H1 (cell line): ENCODE data around the gene STAG1. TPM values are rescaled to one million over a fixed set of nuclear protein-coding genes. Genes with fewer than 3 reads are reported as not detected.
"Not testable (repeated sequence)": the region's sequence is repeated elsewhere in the genome, so short reads cannot be mapped to it uniquely, and the experiment has no call there.

ENCODE experiments used
- CTCF ChIA-PET: fragments of 300-600 bp; sonication (Branson Sonifier 250); formaldehyde crosslinking; loops from one replicate; lab custom pipeline; 2021; ENCODE audit not compliant: partially characterized antibody; lab: Charles Lee
- POLR2A ChIA-PET: fragments of 300-600 bp; sonication (Branson Sonifier 250); formaldehyde crosslinking; loops from one replicate; lab custom pipeline; 2021; ENCODE audit warnings: inconsistent platforms; ENCODE audit not compliant: partially characterized antibody; lab: Charles Lee
- DNase-seq, 2 experiments: peaks; one replicate each; pipeline versions ENCODE4 v3.0.0 to v3.0.0-alpha.2; 2010 to 2022; ENCODE audit warnings: low spot score in 2 of 2, low read depth in 1 of 2, mixed read lengths in 1 of 2
- FAIRE-seq: peaks from 2 replicates; lab custom pipeline; 2011; peaks lifted over from hg19 to GRCh38; lab: Jason Lieb, UNC
- H2AFZ ChIP-seq: 2 replicates; pipeline ENCODE4 v1.8.1; 2012; ENCODE audit warnings: low read length, inconsistent platforms
- H2AK5ac ChIP-seq: 2 replicates; pipeline ENCODE4 v1.6.1; 2013; ENCODE audit warnings: low read depth, low read length
- H2BK120ac ChIP-seq: replicated peaks from 2 replicates; pipeline ENCODE3; 2013; ENCODE audit warnings: low read depth, low read length, inconsistent platforms
- H2BK12ac ChIP-seq: 2 replicates; pipeline ENCODE4 v1.6.1; 2013; ENCODE audit warnings: low read depth, low read length
- H2BK15ac ChIP-seq: 2 replicates; pipeline ENCODE4 v1.6.1; 2013; ENCODE audit warnings: low read length
- H2BK20ac ChIP-seq: 2 replicates; pipeline ENCODE4 v1.6.1; 2013; ENCODE audit warnings: low read length
- H2BK5ac ChIP-seq: 2 replicates; pipeline ENCODE4 v1.6.1; 2013; ENCODE audit warnings: low read depth, low read length
- H3K14ac ChIP-seq: 2 replicates; pipeline ENCODE4 v1.6.1; 2013; ENCODE audit warnings: inconsistent platforms; ENCODE audit not compliant: insufficient read length
- H3K18ac ChIP-seq: 2 replicates; pipeline ENCODE4 v1.6.1; 2013; ENCODE audit warnings: low read length; ENCODE audit errors: extremely low read depth
- H3K23ac ChIP-seq: 2 replicates; pipeline ENCODE4 v1.6.1; 2013; ENCODE audit warnings: inconsistent platforms; ENCODE audit not compliant: insufficient read length
- H3K23me2 ChIP-seq: 2 replicates; pipeline ENCODE4 v1.6.1; 2013; ENCODE audit warnings: low read depth, low read length
- H3K27ac ChIP-seq: 2 replicates; pipeline ENCODE4 v1.6.1; 2011; ENCODE audit warnings: low read depth, low read length, inconsistent platforms
- H3K27me3 ChIP-seq, 4 experiments: replicated peaks in 1 of 4; 1 replicate in 1 of 4; 2 replicates in 3 of 4; pipeline versions ENCODE4 v1.6.1 to v1.8.1; 2011 to 2013; ENCODE audit warnings: low read length in 3 of 4, mild to moderate bottlenecking in 3 of 4, inconsistent platforms in 2 of 4, mixed read lengths in 2 of 4, moderate library complexity in 1 of 4; ENCODE audit not compliant: control insufficient read depth in 3 of 4, insufficient read depth in 3 of 4; ENCODE audit errors: extremely low read depth in 1 of 4
- H3K36me3 ChIP-seq, 4 experiments: 2 replicates each; pipeline versions ENCODE4 v1.6.1 to v1.8.1; 2011 to 2013; ENCODE audit warnings: mild to moderate bottlenecking in 4 of 4, low read length in 3 of 4, moderate library complexity in 2 of 4, control low read depth in 1 of 4, inconsistent platforms in 1 of 4; ENCODE audit not compliant: insufficient read depth in 4 of 4, control insufficient read depth in 2 of 4
- H3K4ac ChIP-seq: replicated peaks from 2 replicates; pipeline ENCODE3; 2013; ENCODE audit warnings: low read length, low read depth, mixed read lengths, inconsistent platforms; ENCODE audit not compliant: insufficient read length
- H3K4me1 ChIP-seq, 4 experiments: replicated peaks in 1 of 4; 1 replicate in 1 of 4; 2 replicates in 3 of 4; pipeline versions ENCODE4 v1.6.1 to v1.8.1; 2011 to 2013; ENCODE audit warnings: low read length in 3 of 4, inconsistent platforms in 2 of 4, mixed read lengths in 1 of 4; ENCODE audit not compliant: insufficient read depth in 4 of 4, control insufficient read depth in 3 of 4
- H3K4me2 ChIP-seq, 2 experiments: 2 replicates each; pipeline versions ENCODE4 v1.6.1 to v1.8.1; 2011 to 2013; ENCODE audit warnings: low read depth in 2 of 2, low read length in 2 of 2, control low read depth in 1 of 2, inconsistent platforms in 1 of 2, mild to moderate bottlenecking in 1 of 2; ENCODE audit not compliant: insufficient read depth in 1 of 2
- H3K4me3 ChIP-seq, 4 experiments: fragments of 200-600, 300-600 bp in 1 of 4; sonication (generic), shearing (Covaris generic), sonication (Bioruptor Twin) in 1 of 4; 2 replicates each; pipeline versions ENCODE4 v1.5.1 to v1.8.1; 2011 to 2016; ENCODE audit warnings: low read length in 4 of 4, low read depth in 3 of 4, control low read depth in 2 of 4, inconsistent platforms in 2 of 4, mild to moderate bottlenecking in 2 of 4, mixed read lengths in 1 of 4, moderate library complexity in 1 of 4; ENCODE audit not compliant: insufficient read depth in 2 of 4; ENCODE audit errors: extremely low read depth in 1 of 4
- H3K56ac ChIP-seq: replicated peaks from 2 replicates; pipeline ENCODE3; 2013; ENCODE audit warnings: low read depth, mild to moderate bottlenecking, mixed read lengths, low read length, inconsistent platforms; ENCODE audit not compliant: insufficient read length
- H3K79me1 ChIP-seq: 2 replicates; pipeline ENCODE4 v1.6.1; 2013; ENCODE audit warnings: low read depth, low read length, control low read depth
- H3K79me2 ChIP-seq, 2 experiments: 2 replicates each; pipeline versions ENCODE4 v1.6.1 to v1.8.1; 2012 to 2013; ENCODE audit warnings: low read length in 2 of 2, mild to moderate bottlenecking in 2 of 2, inconsistent platforms in 1 of 2; ENCODE audit not compliant: insufficient read depth in 2 of 2, control insufficient read depth in 1 of 2
- H3K9ac ChIP-seq, 4 experiments: replicated peaks in 1 of 4; 1 replicate in 1 of 4; 2 replicates in 3 of 4; pipeline versions ENCODE4 v1.6.1 to v1.8.1; 2011 to 2013; ENCODE audit warnings: low read depth in 3 of 4, low read length in 3 of 4, control low read depth in 2 of 4, mild to moderate bottlenecking in 2 of 4, moderate library complexity in 2 of 4, inconsistent platforms in 1 of 4; ENCODE audit errors: extremely low read depth in 1 of 4
- H3K9me3 ChIP-seq, 2 experiments: 2 replicates each; pipeline versions ENCODE4 v1.6.1 to v1.8.1; 2012 to 2013; ENCODE audit warnings: mild to moderate bottlenecking in 2 of 2, moderate library complexity in 2 of 2, control low read depth in 1 of 2, inconsistent platforms in 1 of 2, low read depth in 1 of 2, low read length in 1 of 2, mixed read lengths in 1 of 2; ENCODE audit not compliant: insufficient read depth in 2 of 2
- H4K20me1 ChIP-seq, 2 experiments: replicated peaks in 1 of 2; 2 replicates each; pipeline versions ENCODE3 to v1.8.1; 2011 to 2013; ENCODE audit warnings: inconsistent platforms in 2 of 2, low read length in 2 of 2, mild to moderate bottlenecking in 1 of 2; ENCODE audit not compliant: insufficient read depth in 2 of 2, control insufficient read depth in 1 of 2
- H4K5ac ChIP-seq: 2 replicates; pipeline ENCODE4 v1.6.1; 2013; ENCODE audit warnings: low read length, low read depth, mixed read lengths, inconsistent platforms; ENCODE audit not compliant: insufficient read length
- H4K8ac ChIP-seq: 2 replicates; pipeline ENCODE4 v1.8.0; 2013; ENCODE audit warnings: mild to moderate bottlenecking, moderate library complexity, low read length, inconsistent platforms; ENCODE audit not compliant: insufficient read depth; ENCODE audit errors: extremely low read depth
- H4K91ac ChIP-seq: replicated peaks from 2 replicates; pipeline ENCODE3; 2013; ENCODE audit warnings: low read length, mixed read lengths, inconsistent platforms; ENCODE audit not compliant: insufficient read length
- POU5F1 ChIP-seq: IDR thresholded peaks from 2 replicates; pipeline ENCODE4 v1.6.1; 2011; ENCODE audit warnings: low read depth, mild to moderate bottlenecking, low read length, moderate library complexity
- WGBS, 2 experiments: shearing (Covaris generic) in 1 of 2; methylation state at CpG; one replicate each; pipeline versions ENCODE4 v1.1.6 to v1.1.7; 2013 to 2015; ENCODE audit warnings: low lambda C conversion rate in 2 of 2, mixed read lengths in 2 of 2, inconsistent platforms in 1 of 2, low coverage in 1 of 2, missing lambda C conversion rate in 1 of 2; ENCODE audit not compliant: insufficient replicate concordance in 2 of 2, insufficient coverage in 1 of 2, insufficient read length in 1 of 2; ENCODE audit errors: extremely low coverage in 1 of 2, missing lambda C conversion rate in 1 of 2; 5-methylcytosine and 5-hydroxymethylcytosine counted together
- polyA plus RNA-seq, 7 experiments: library from polyadenylated mRNA; depleted of rRNA in 3 of 7; stranded (reverse) in 5 of 7; unstranded in 2 of 7; fragments of >200 nt in 5 of 7; fragments of 200-250 nt in 2 of 7; gene quantifications; 1 replicate in 5 of 7; 2 replicates in 1 of 7; 4 replicates in 1 of 7; pipeline versions ENCODE4 v1.2.1 to v1.2.3, GENCODE V29; 2011 to 2013; ENCODE audit warnings: missing spikeins in 2 of 7, mixed read lengths in 2 of 7
- total RNA-seq: library from RNA; stranded (reverse); fragmentation: NEBNext Ultra II Directional; extraction: Animal tissue kit (Norgen Biotek cat#: 25700); gene quantifications from 2 replicates; pipeline ENCODE4 v1.2.1, GENCODE V29; 2021

The STAG1 gene
- total and polyA plus RNA-seq, 2 of the 8 experiments (the other 6 are each of a cell fraction or from before 2014, with no cell fraction given), result 4.6 to 23.4 TPM

DNA sequence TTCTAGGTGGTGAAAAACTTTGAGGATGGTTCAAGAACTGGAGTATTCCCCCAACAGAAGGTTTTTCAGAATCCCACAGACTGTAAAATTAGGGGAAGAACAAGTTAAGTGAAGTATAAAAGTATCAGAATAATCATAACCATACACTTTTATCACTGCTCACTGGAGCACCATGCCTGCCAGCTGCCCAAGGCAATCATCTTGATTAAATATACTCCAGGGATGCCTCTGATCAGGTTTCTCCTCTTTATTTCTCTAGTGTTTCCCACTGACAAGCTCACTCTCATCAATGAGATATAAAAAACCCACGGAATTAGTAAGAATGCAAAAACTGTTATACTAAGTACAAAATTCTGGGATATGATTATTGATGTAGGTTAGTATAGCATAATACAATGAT is 108.0 kb downstream of the STAG1 start:
- ChIA-PET POLR2A (interaction anchor here (1.9 kb wide), 1 partner anchor 108 kb away, joined by 8 read pairs; the partner anchor contains the start of gene STAG1), CTCF (interaction anchor here (1.0 kb wide), 1 partner anchor 22 kb away, joined by 4 read pairs; no protein-coding TSS in a partner anchor)
- FAIRE-seq, result no peak
- Histone ChIP-seq H3K4ac (no peak overlapping the region), H2BK20ac (no peak overlapping the region), H2BK120ac (no peak overlapping the region), H3K79me1 (no peaks in the 10 kb centered on the region; the same call in 1 of the 2 replicates), H2BK15ac (no peak overlapping the region), H3K23me2 (no peaks in the 10 kb centered on the region), H4K5ac (no peak overlapping the region), H3K4me1 (no peaks in the 10 kb centered on the region), H3K27me3 (no peaks in the 10 kb centered on the region), H3K27ac (no peak overlapping the region), H3K18ac (no peak overlapping the region), H4K91ac (no peak overlapping the region), H3K79me2 (peaks cover 0 to 67% of the 10 kb centered on the region in 2 experiments; a peak in 3 of 4 replicates), H4K20me1 (no peaks in the 10 kb centered on the region), H3K36me3 (no peaks in the 10 kb centered on the region), H4K8ac (no peak overlapping the region), H2BK12ac (no peak overlapping the region), H3K4me2 (no peak overlapping the region), H2AK5ac (no peak overlapping the region), H3K9ac (no peak overlapping the region), H2BK5ac (no peak overlapping the region), H3K4me3 (no peak overlapping the region), H2AFZ (no peak overlapping the region), H3K14ac (no peak overlapping the region), H3K23ac (no peak overlapping the region), H3K9me3 (no peaks in the 10 kb centered on the region), H3K56ac (no peak overlapping the region)
- 90% methylated on average over 1 of the region's 1 CpG; no CpG with 5 or more reads in 1 of the 2 experiments for WGBS, 2 experiments
- no peak for TF ChIP-seq POU5F1
- no peak for DNase-seq

DNA sequence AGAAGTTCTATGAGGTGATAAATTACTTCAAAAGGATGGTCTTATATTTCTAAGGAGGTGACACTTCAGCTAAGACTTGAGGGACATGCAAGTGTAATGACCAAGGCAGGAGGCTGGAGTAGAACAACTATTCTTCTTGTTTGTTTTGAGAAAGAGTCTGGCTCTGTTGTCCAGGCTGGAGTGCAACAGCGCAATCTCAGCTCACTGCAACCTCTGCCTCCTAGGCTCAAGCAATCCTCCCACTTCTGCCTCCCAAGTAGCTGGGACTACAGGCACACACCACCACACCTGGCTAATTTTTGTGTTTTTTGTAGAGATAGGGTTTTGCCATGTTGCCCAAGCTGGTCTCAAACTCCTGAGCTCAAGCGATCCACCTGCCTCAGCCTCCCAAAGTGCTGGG is 108.8 kb downstream of the STAG1 start:
- H3K36me3 ChIP-seq, DNase-seq, H2BK15ac ChIP-seq, H3K23me2 ChIP-seq, H3K18ac ChIP-seq, H3K27ac ChIP-seq, H3K9ac ChIP-seq, H3K56ac ChIP-seq, H3K4ac ChIP-seq, H2BK5ac ChIP-seq, H3K14ac ChIP-seq, H3K4me1 ChIP-seq, H3K23ac ChIP-seq, H2AFZ ChIP-seq, H3K4me3 ChIP-seq, H3K9me3 ChIP-seq, H2BK120ac ChIP-seq, FAIRE-seq, H2BK20ac ChIP-seq, H4K5ac ChIP-seq, H3K79me1 ChIP-seq, H4K91ac ChIP-seq, H4K20me1 ChIP-seq, H2BK12ac ChIP-seq, H4K8ac ChIP-seq, H2AK5ac ChIP-seq, H3K27me3 ChIP-seq, H3K4me2 ChIP-seq: not testable (repeated sequence)
- WGBS, 2 experiments, result 100% methylated on average over 2 of the region's 2 CpGs; no CpG with 5 or more reads in 1 of the 2 experiments
- ChIA-PET CTCF (interaction anchor here (1.1 kb wide), 1 partner anchor 479 kb away, joined by 4 read pairs; no protein-coding TSS in a partner anchor), POLR2A (interaction anchor here (1.9 kb wide), 1 partner anchor 109 kb away, joined by 8 read pairs; the partner anchor contains the start of gene STAG1)
- H3K79me2 ChIP-seq, result peaks cover 0 to 60% of the 10 kb centered on the region in 2 experiments; a peak in 3 of 4 replicates
